K562 (cell line): ENCODE data around the gene KCTD21. TPM values are rescaled to one million over a fixed set of nuclear protein-coding genes. Genes with fewer than 3 reads are reported as not detected.
A peak's percentile ranks its signal among the peaks of the same experiment; 100 is the strongest.

Experiments
- ARID3B ChIP-seq: fragments of 250-450 bp; sonication (Bioruptor Pico); IDR thresholded peaks from 2 replicates; pipeline ENCODE4 v1.4.0; 2020; ENCODE audit warnings: borderline replicate concordance
- BACH1 ChIP-seq: fragments of 200-800 bp; sonication (Bioruptor generic); IDR thresholded peaks from 2 replicates; pipeline ENCODE4 v1.6.1; 2016; ENCODE audit warnings: missing genetic modification characterization, missing compliant biosample characterization
- BHLHE40 ChIP-seq: IDR thresholded peaks from 2 replicates; pipeline ENCODE4 v1.6.1; 2011; ENCODE audit warnings: low read length, improper control_type of control experiment
- MCM5 ChIP-seq: fragments of 450-650 bp; IDR thresholded peaks from 2 replicates; pipeline ENCODE4 v1.6.1; 2016; ENCODE audit warnings: low read depth
- MEF2A ChIP-seq: IDR thresholded peaks from 2 replicates; pipeline ENCODE4 v1.6.1; 2011; ENCODE audit warnings: low read depth, mild to moderate bottlenecking, low read length, moderate library complexity; ENCODE audit not compliant: control insufficient read depth
- NCOR1 ChIP-seq: fragments of 450-650 bp; IDR thresholded peaks from 2 replicates; pipeline ENCODE4 v1.6.1; 2016; ENCODE audit warnings: mild to moderate bottlenecking, moderate library complexity
- PCBP1 ChIP-seq: fragments of 200-400 bp; formaldehyde crosslinking; IDR thresholded peaks from 2 replicates; pipeline ENCODE4 v1.6.1; 2018; ENCODE audit warnings: mild to moderate bottlenecking, low read depth, low read length; ENCODE audit not compliant: poor library complexity, severe bottlenecking
- PRDM10 ChIP-seq: fragments of 450-650 bp; IDR thresholded peaks from 2 replicates; pipeline ENCODE4 v1.6.1; 2018; ENCODE audit not compliant: partially characterized antibody
- PRMT5 ChIP-seq: sonication (generic); formaldehyde crosslinking; IDR thresholded peaks from 2 replicates; pipeline ENCODE4 v1.5.0; 2020; ENCODE audit warnings: missing genetic modification reagents
- RBM25 ChIP-seq: fragments of 200-400 bp; formaldehyde crosslinking; IDR thresholded peaks from 2 replicates; pipeline ENCODE4 v1.6.1; 2018; ENCODE audit warnings: low read length, low read depth, moderate library complexity; ENCODE audit not compliant: severe bottlenecking
- SMARCA4 ChIP-seq: fragments of 450-650 bp; IDR thresholded peaks from 2 replicates; pipeline ENCODE4 v1.6.1; 2016
- SMARCA5 ChIP-seq: fragments of 450-650 bp; IDR thresholded peaks from 2 replicates; pipeline ENCODE4 v1.6.1; 2016
- SP1 ChIP-seq: sonication (generic); formaldehyde crosslinking; IDR thresholded peaks from 2 replicates; pipeline ENCODE4 v1.8.1; 2022; ENCODE audit warnings: mild to moderate bottlenecking, missing genetic modification reagents
- THAP12 ChIP-seq: fragments of 250-450 bp; sonication (Bioruptor Pico); IDR thresholded peaks from 2 replicates; pipeline ENCODE4 v1.9.0; 2021; ENCODE audit warnings: mild to moderate bottlenecking, inconsistent platforms
- ZBTB33 ChIP-seq: sonication (generic); formaldehyde crosslinking; IDR thresholded peaks from 2 replicates; pipeline ENCODE4 v1.8.1; 2023; ENCODE audit warnings: mild to moderate bottlenecking, missing genetic modification reagents
- ZNF512 ChIP-seq: IDR thresholded peaks from 2 replicates; pipeline ENCODE4 v1.6.1; 2016; ENCODE audit warnings: missing genetic modification characterization, missing compliant biosample characterization
- ZZZ3 ChIP-seq: fragments of 450-650 bp; IDR thresholded peaks from 2 replicates; pipeline ENCODE4 v1.6.1; 2016; ENCODE audit warnings: antibody characterized with exemption, mild to moderate bottlenecking, moderate library complexity
- polyA plus RNA-seq, 8 experiments: library from polyadenylated mRNA; depleted of rRNA in 4 of 8; stranded (reverse) in 5 of 8; unstranded in 3 of 8; fragments of >200 nt; fragmentation: Nextera tagmentation in 2 of 8; fragmentation: Illumina TruSeq in 1 of 8; extraction: Ambion mirVana in 2 of 8; extraction: Trizol in 1 of 8; gene quantifications; 2 replicates each; pipeline versions ENCODE4 v1.2.1 to v1.2.3, GENCODE V29; 2011 to 2014; ENCODE audit warnings: inconsistent platforms in 1 of 8, missing spikeins in 1 of 8
- total RNA-seq, 7 experiments: library from RNA; depleted of rRNA in 6 of 7; stranded (reverse); fragments of >200 nt in 6 of 7; fragmentation: Illumina TruSeq in 2 of 7; extraction: Trizol in 2 of 7; gene quantifications; 2 replicates each; pipeline versions ENCODE4 v1.2.1 to v1.2.3, GENCODE V29; 2011 to 2021; ENCODE audit warnings: low replicate concordance in 1 of 7

The KCTD21 gene
- total and polyA plus RNA-seq, 9 of the 15 experiments (the other 6 are each of a cell fraction or from before 2014, with no cell fraction given), result 0.34 to 5.4 (median 1.9) TPM

- TF ChIP-seq PRDM10, result no peak
- TF ChIP-seq THAP12 (CRISPR knock-in tag), result no peak
- no peak for TF ChIP-seq BHLHE40
- peak; percentile 83 for TF ChIP-seq SMARCA5
- no peak for TF ChIP-seq BACH1 (tag)
- no peak; the same call in 1 of the 2 replicates for TF ChIP-seq ZNF512 (tag)
- no peak for TF ChIP-seq PCBP1
- no peak for TF ChIP-seq PRMT5
- no peak for TF ChIP-seq NCOR1
- no peak for TF ChIP-seq SMARCA4
- TF ChIP-seq RBM25, result peak; percentile 45
- TF ChIP-seq MCM5, result no peak
- TF ChIP-seq ZZZ3, result no peak
- TF ChIP-seq SP1 (CRISPR knock-in tag), result no peak
- TF ChIP-seq ZBTB33 (CRISPR knock-in tag), result no peak
- TF ChIP-seq MEF2A, result no peak
- TF ChIP-seq ARID3B (CRISPR knock-in tag), result no peak
Observed at GRCh38 chr11:78140392-78141077, 47.9 kb downstream of the KCTD21 start (continued).
